NCI-H1048 (cell line): ENCODE data around the gene CMTR2.
"Not testable (repeated sequence)": the region's sequence is repeated elsewhere in the genome, so short reads cannot be mapped to it uniquely, and the experiment has no call there.

Experiments used
- DNase-seq: peaks from one replicate; lab custom pipeline; 2025; lab: John Stamatoyannopoulos, UW

CMTR2 gene

GRCh38 chr16:71288890-71289731 lies at the start of gene CMTR2:
CMTR2 (minus strand) TSS chr16:71289402; CDS start chr16:71285920, 3,482 bp downstream.
- peak; percentile 70 for DNase-seq

GRCh38 chr16:71338632-71339031 lies 49.4 kb upstream of the CMTR2 start:
- DNase-seq, result no peak

GRCh38 chr16:71338193-71338592 lies 49.0 kb upstream of the CMTR2 start:
- DNase-seq, result no peak

GRCh38 chr16:71337631-71338030 lies 48.4 kb upstream of the CMTR2 start:
- DNase-seq, result no peak

GRCh38 chr16:71328151-71328550 lies 38.9 kb upstream of the CMTR2 start:
- DNase-seq, result no peak

- no peak for DNase-seq
These were observed 38.5 kb upstream of the CMTR2 start for GRCh38 chr16:71327720-71328119.

GRCh38 chr16:71319999-71320398 lies 30.8 kb upstream of the CMTR2 start:
- DNase-seq, result no peak

- DNase-seq, result no peak
These were observed 26.1 kb upstream of the CMTR2 start for GRCh38 chr16:71315269-71315668.

- not testable (repeated sequence) for DNase-seq
These were observed 24.4 kb upstream of the CMTR2 start for GRCh38 chr16:71313591-71313990.

- DNase-seq, result no peak
These were observed 22.5 kb upstream of the CMTR2 start for GRCh38 chr16:71311553-71312158.

- no peak for DNase-seq
These were observed 14.7 kb upstream of the CMTR2 start for GRCh38 chr16:71303938-71304337.

- no peak for DNase-seq
These were observed 8.1 kb upstream of the CMTR2 start for GRCh38 chr16:71297341-71297634.

GRCh38 chr16:71296584-71297340 lies 7.6 kb upstream of the CMTR2 start:
- no peak for DNase-seq

GRCh38 chr16:71295950-71296349 lies 6.7 kb upstream of the CMTR2 start:
- no peak for DNase-seq

- DNase-seq, result no peak
These were observed 4.7 kb upstream of the CMTR2 start for GRCh38 chr16:71293919-71294318.

- not testable (repeated sequence) for DNase-seq
These were observed 2.9 kb upstream of the CMTR2 start for GRCh38 chr16:71292095-71292494.

GRCh38 chr16:71289732-71290062 lies 495 bp upstream of the CMTR2 start:
- no peak for DNase-seq

GRCh38 chr16:71288570-71288889 lies 672 bp downstream of the CMTR2 start:
- no peak for DNase-seq

- no peak for DNase-seq
These were observed 1.3 kb downstream of the CMTR2 start for GRCh38 chr16:71287911-71288310.

- DNase-seq, result no peak
These were observed 1.7 kb downstream of the CMTR2 start for GRCh38 chr16:71287454-71287853.

- no peak for DNase-seq
These were observed 5.6 kb downstream of the CMTR2 start for GRCh38 chr16:71283612-71284011.

- no peak for DNase-seq
These were observed 6.3 kb downstream of the CMTR2 start for GRCh38 chr16:71282943-71283342.

- no peak for DNase-seq
These were observed 12.4 kb downstream of the CMTR2 start for GRCh38 chr16:71276589-71277334.
